ENCODE results near the gene STARD3. TPM values are rescaled to one million over a fixed set of nuclear protein-coding genes. Genes with fewer than 3 reads are reported as not detected.

Gene STARD3
- total and polyA plus RNA-seq, 2 of the 13 experiments (the other 11 are each of a cell fraction or from before 2014, with no cell fraction given) = 34.6 to 100 TPM

DNA sequence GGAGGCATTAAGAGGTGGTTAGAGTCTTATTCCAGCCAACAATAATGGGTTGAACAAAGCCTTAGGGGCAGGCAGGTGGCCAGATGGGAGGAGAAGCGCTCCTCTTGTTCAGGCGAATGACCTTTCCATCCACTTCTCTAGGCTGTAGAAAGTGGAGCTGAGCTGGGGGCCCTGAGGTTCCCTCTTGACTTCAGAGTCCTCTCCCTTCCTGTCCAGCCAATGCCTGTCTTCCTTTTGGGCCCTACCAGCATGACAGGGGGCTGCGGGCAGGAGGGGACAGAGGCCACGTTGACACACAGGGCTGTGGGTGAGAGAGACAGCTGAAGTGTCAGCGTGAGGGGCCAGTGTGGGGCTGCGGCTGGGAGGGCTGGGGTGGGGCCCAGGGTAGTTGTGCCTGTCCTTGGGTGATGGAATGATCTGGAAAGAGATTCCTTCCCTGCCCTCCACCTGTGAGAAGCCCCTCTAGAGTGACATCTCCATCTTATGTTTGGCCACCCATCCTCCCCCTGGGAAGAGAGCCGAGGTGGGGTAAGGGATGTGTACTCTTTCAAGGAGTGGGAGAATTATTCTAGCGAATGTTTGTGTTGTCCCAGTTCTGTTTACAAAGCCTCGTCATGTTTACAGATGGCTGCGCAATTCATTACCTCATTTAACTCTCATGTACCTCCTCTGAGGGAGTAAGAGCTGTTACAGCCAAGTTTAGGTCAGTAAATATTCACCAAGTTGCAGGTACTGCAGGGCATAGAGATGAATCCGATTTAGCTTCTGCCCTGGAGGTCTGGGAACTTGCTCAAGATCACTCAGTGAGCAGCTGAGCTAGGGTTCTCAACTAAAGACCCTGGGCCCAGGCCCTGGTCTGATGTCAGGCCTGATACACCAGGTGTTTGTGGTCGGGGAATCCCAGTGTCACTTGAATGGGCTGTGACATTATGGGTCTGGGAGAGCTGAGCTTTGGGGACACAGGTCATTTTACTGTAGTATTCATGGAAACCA lies 66.3 kb downstream of the STARD3 start (continued):
- TF ChIP-seq ZNF615 (CRISPR knock-in tag; IDR thresholded peaks at IDR 0.05; ENCODE audit: borderline replicate concordance) (no peak), TAF15 (IDR thresholded peaks at IDR 0.05; ENCODE audit: low read depth, low read length, poor library complexity, severe bottlenecking) (no peak), ERF (CRISPR knock-in tag; IDR thresholded peaks at IDR 0.05) (peak; percentile 59; the same call in 1 of the 2 replicates), ZNF816 (CRISPR knock-in tag; IDR thresholded peaks at IDR 0.05; ENCODE audit: borderline replicate concordance) (peak; percentile 96), RBFOX2 (IDR thresholded peaks at IDR 0.05; ENCODE audit: low read depth, low read length) (no peak), ZKSCAN8 (CRISPR knock-in tag; IDR thresholded peaks at IDR 0.05; ENCODE audit: borderline replicate concordance) (peak; percentile 30; the same call in 1 of the 2 replicates), GATAD2A (CRISPR knock-in tag; IDR thresholded peaks at IDR 0.05) (peak; percentile 85), ONECUT2 (CRISPR knock-in tag; IDR thresholded peaks at IDR 0.05) (no peak), SOX13 (IDR thresholded peaks at IDR 0.05) (no peak), SOX13 (CRISPR knock-in tag; conservative IDR thresholded peaks at IDR 0.05 in 1 of 2, IDR thresholded peaks at IDR 0.05 in 1 of 2) (peak in 1 of 2 experiments; percentile 38; a peak in 2 of 4 replicates), ZFP36 (IDR thresholded peaks at IDR 0.05; ENCODE audit: borderline replicate concordance, low read depth, low read length, partially characterized antibody) (no peak), U2AF1 (optimal IDR thresholded peaks at IDR 0.05; ENCODE audit: low read depth, low read length) (no peak), NR2C2 (CRISPR knock-in tag; IDR thresholded peaks at IDR 0.05; ENCODE audit: borderline replicate concordance) (peak; percentile 83), PAWR (CRISPR knock-in tag; IDR thresholded peaks at IDR 0.05; ENCODE audit: borderline replicate concordance) (no peak), ZNF274 (CRISPR knock-in tag; IDR thresholded peaks at IDR 0.05) (peak; percentile 40), MEIS1 (CRISPR knock-in tag; IDR thresholded peaks at IDR 0.05; ENCODE audit: borderline replicate concordance) (peak; percentile 99), WIZ (CRISPR knock-in tag; IDR thresholded peaks at IDR 0.05) (0 out of 2 replicates have a peak, but pooled peaks have one; percentile 42), ZNF629 (CRISPR knock-in tag; conservative IDR thresholded peaks at IDR 0.05) (no peak)
- TF ChIP-seq, protein P1, sequence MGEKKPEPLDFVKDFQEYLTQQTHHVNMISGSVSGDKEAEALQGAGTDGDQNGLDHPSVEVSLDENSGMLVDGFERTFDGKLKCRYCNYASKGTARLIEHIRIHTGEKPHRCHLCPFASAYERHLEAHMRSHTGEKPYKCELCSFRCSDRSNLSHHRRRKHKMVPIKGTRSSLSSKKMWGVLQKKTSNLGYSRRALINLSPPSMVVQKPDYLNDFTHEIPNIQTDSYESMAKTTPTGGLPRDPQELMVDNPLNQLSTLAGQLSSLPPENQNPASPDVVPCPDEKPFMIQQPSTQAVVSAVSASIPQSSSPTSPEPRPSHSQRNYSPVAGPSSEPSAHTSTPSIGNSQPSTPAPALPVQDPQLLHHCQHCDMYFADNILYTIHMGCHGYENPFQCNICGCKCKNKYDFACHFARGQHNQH (CRISPR knock-in tag; IDR thresholded peaks at IDR 0.05) = peak; percentile 41; the same call in 1 of the 2 replicates
- TF ChIP-seq, protein P2, sequence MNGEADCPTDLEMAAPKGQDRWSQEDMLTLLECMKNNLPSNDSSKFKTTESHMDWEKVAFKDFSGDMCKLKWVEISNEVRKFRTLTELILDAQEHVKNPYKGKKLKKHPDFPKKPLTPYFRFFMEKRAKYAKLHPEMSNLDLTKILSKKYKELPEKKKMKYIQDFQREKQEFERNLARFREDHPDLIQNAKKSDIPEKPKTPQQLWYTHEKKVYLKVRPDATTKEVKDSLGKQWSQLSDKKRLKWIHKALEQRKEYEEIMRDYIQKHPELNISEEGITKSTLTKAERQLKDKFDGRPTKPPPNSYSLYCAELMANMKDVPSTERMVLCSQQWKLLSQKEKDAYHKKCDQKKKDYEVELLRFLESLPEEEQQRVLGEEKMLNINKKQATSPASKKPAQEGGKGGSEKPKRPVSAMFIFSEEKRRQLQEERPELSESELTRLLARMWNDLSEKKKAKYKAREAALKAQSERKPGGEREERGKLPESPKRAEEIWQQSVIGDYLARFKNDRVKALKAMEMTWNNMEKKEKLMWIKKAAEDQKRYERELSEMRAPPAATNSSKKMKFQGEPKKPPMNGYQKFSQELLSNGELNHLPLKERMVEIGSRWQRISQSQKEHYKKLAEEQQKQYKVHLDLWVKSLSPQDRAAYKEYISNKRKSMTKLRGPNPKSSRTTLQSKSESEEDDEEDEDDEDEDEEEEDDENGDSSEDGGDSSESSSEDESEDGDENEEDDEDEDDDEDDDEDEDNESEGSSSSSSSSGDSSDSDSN (CRISPR knock-in tag; IDR thresholded peaks at IDR 0.05) = peak; percentile 57
- TF ChIP-seq, protein P3, sequence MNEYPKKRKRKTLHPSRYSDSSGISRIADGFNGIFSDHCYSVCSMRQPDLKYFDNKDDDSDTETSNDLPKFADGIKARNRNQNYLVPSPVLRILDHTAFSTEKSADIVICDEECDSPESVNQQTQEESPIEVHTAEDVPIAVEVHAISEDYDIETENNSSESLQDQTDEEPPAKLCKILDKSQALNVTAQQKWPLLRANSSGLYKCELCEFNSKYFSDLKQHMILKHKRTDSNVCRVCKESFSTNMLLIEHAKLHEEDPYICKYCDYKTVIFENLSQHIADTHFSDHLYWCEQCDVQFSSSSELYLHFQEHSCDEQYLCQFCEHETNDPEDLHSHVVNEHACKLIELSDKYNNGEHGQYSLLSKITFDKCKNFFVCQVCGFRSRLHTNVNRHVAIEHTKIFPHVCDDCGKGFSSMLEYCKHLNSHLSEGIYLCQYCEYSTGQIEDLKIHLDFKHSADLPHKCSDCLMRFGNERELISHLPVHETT (CRISPR knock-in tag; conservative IDR thresholded peaks at IDR 0.05) = 0 out of 2 replicates have a peak, but pooled peaks have one; percentile 16

Data from HepG2 (cell line).